Measurements from ENCODE around the gene PLVAP. TPM values are rescaled to one million over a fixed set of nuclear protein-coding genes. Genes with fewer than 3 reads are reported as not detected.

Gene PLVAP
- total and polyA plus RNA-seq, 9 of the 15 experiments (the other 6 are each of a cell fraction or from before 2014, with no cell fraction given) = 0.09 to 0.84 (median 0.51) TPM; not detected in 4

- TF ChIP-seq IRF1 (CRISPR knock-in tag; IDR thresholded peaks at IDR 0.05; ENCODE audit: borderline replicate concordance) (no peak), PHF21A (IDR thresholded peaks at IDR 0.05; ENCODE audit: borderline replicate concordance, low read depth) (no peak), SRSF3 (IDR thresholded peaks at IDR 0.05; ENCODE audit: insufficient read depth, low read length) (no peak), KLF16 (IDR thresholded peaks at IDR 0.05) (no peak), ZNF274 (IDR thresholded peaks at IDR 0.05; ENCODE audit: borderline replicate concordance, low read depth, low read length) (no peak), ZNF436 (CRISPR knock-in tag; IDR thresholded peaks at IDR 0.05) (no peak), MAFG (tag; conservative IDR thresholded peaks at IDR 0.05) (no peak), HOXB6 (CRISPR knock-in tag; IDR thresholded peaks at IDR 0.05; ENCODE audit: borderline replicate concordance) (no peak), CBX1 (IDR thresholded peaks at IDR 0.05; ENCODE audit: low read depth) (peak; percentile 46; the same call in 1 of the 2 replicates), CHD4 (IDR thresholded peaks at IDR 0.05; ENCODE audit: insufficient read depth, insufficient replicate concordance, low read depth, low read length, poor library complexity, severe bottlenecking) (no peak), POLR2B (IDR thresholded peaks at IDR 0.05; ENCODE audit: low read depth, partially characterized antibody) (peak; percentile 43), DPF2 (IDR thresholded peaks at IDR 0.05) (no peak), ARHGAP35 (IDR thresholded peaks at IDR 0.05; ENCODE audit: partially characterized antibody) (no peak), ADNP (tag; IDR thresholded peaks at IDR 0.05) (no peak), MEF2A (IDR thresholded peaks at IDR 0.05; ENCODE audit: control insufficient read depth, low read depth, low read length) (no peak), MYNN (IDR thresholded peaks at IDR 0.05) (no peak), MYNN (CRISPR knock-in tag; IDR thresholded peaks at IDR 0.05) (no peak), GTF2B (IDR thresholded peaks at IDR 0.05; ENCODE audit: extremely low read depth, insufficient read length) (no peak), SLC30A9 (CRISPR knock-in tag; IDR thresholded peaks at IDR 0.05) (no peak), MAZ (CRISPR knock-in tag; conservative IDR thresholded peaks at IDR 0.05 in 1 of 2, IDR thresholded peaks at IDR 0.05 in 1 of 2) (peak; percentile 92 to 94), ELF1 (tag; IDR thresholded peaks at IDR 0.05) (no peak), HNRNPL (IDR thresholded peaks at IDR 0.05; ENCODE audit: low read depth, low read length) (no peak), HDAC3 (IDR thresholded peaks at IDR 0.05; ENCODE audit: borderline replicate concordance, partially characterized antibody) (no peak), SRF (CRISPR knock-in tag; IDR thresholded peaks at IDR 0.05) (no peak), PML (IDR thresholded peaks at IDR 0.05; ENCODE audit: low read length) (no peak), ZFP36 (IDR thresholded peaks at IDR 0.05; ENCODE audit: low read depth, low read length, partially characterized antibody) (peak; percentile 31), ZNF217 (CRISPR knock-in tag; IDR thresholded peaks at IDR 0.05) (no peak), YY1 (IDR thresholded peaks at IDR 0.05; ENCODE audit: borderline replicate concordance in 1 of 3, control insufficient read depth in 1 of 3, extremely low read depth in 1 of 3, insufficient read depth in 3 of 3, insufficient read length in 1 of 3, insufficient replicate concordance in 2 of 3, low read depth in 1 of 3, low read length in 2 of 3) (peak in 2 of 3 experiments; percentile 21 to 74)
Measured at GRCh38 chr19:17390665-17391370, 13.7 kb upstream of the PLVAP start (continued).

All from K562 (cell line).